PFSK-1 (cell line): ENCODE measurements around the gene SKIL.

Experiments used
- FOXP2 ChIP-seq: optimal IDR thresholded peaks from 2 replicates; pipeline ENCODE3; 2011; ENCODE audit warnings: borderline replicate concordance, control low read depth, inconsistent platforms; ENCODE audit not compliant: insufficient read depth; ENCODE audit errors: extremely low read length, extremely low read depth
- POLR2AphosphoS5 ChIP-seq: IDR thresholded peaks from 2 replicates; pipeline ENCODE4 v1.6.1; 2012; ENCODE audit warnings: low read depth, mild to moderate bottlenecking, control low read depth, low read length, moderate library complexity
- REST ChIP-seq, 2 experiments: IDR thresholded peaks; 2 replicates each; pipeline versions ENCODE4 v1.6.1 to v1.8.0; 2011 to 2012; ENCODE audit warnings: low read depth in 2 of 2, low read length in 2 of 2, control low read depth in 1 of 2, inconsistent platforms in 1 of 2, mild to moderate bottlenecking in 1 of 2, moderate library complexity in 1 of 2; ENCODE audit not compliant: insufficient read depth in 1 of 2
- SIN3A ChIP-seq: IDR thresholded peaks from 2 replicates; pipeline ENCODE4 v1.6.1; 2012; ENCODE audit warnings: mild to moderate bottlenecking, low read length, moderate library complexity, borderline replicate concordance; ENCODE audit not compliant: insufficient read depth
- TAF1 ChIP-seq: IDR thresholded peaks from 2 replicates; pipeline ENCODE4 v1.6.1; 2012; ENCODE audit warnings: low read length, control low read depth, borderline replicate concordance; ENCODE audit not compliant: insufficient read depth

GRCh38 chr3:170438836-170439235 lies 81.3 kb downstream of the SKIL start:
- no peak for TF ChIP-seq REST (IDR thresholded peaks at IDR 0.05; ENCODE audit: insufficient read depth in 1 of 2, low read depth in 2 of 2, low read length in 2 of 2)
- no peak for TF ChIP-seq SIN3A
- no peak for TF ChIP-seq POLR2AphosphoS5
- TF ChIP-seq TAF1, result no peak
- no peak for TF ChIP-seq FOXP2
